GM18907 (cell line): Measurements from ENCODE around the gene MYO10.
"Not testable (repeated sequence)": the region's sequence is repeated elsewhere in the genome, so short reads cannot be mapped to it uniquely, and the experiment has no call there.

Experiments
- ATAC-seq: cut with Tn5 transposase; IDR thresholded peaks from one replicate; pipeline ENCODE4 v1.9.1; 2021; ENCODE audit warnings: mild to moderate bottlenecking, moderate library complexity; ENCODE audit not compliant: unreplicated experiment

Gene MYO10

GRCh38 chr5:16889972-16890519 lies 46.0 kb downstream of the MYO10 start:
- ATAC-seq = no peak

DNA sequence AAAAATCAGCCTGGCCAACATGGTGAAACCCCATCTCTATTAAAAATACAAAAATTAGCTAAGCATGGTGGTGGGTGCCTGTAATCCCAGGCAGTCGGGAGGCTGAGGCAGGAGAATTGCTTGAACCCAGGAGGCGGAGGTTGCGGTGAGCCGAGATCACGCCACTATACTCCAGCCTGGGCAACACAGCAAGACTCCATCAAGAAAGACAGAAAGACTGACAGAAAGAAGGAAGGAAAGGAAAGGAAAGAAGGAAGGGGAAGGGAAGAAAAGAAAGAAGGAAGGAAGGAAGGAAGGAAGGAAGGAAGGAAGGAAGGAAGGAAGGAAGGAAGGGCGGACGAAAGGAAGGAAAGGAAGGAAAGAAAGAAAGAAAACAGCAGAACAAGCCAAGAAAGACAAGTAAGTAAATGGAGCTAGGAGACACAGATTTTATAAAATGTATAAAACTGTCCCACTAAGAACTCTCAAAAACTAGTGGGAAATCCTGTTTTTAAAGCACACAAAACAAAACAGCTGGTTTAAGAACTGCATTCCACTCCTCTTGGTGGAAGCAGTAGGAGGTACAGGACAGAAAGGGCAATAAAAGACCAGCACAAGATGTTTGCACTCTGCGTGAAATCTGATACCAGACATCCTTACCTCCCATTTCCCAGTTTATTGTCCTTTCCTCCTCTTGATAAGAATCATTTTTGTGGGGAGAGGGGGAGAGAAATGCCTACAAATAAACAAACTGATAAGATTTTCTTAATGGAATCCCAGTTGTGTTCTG lies 46.7 kb downstream of the MYO10 start:
- no peak for ATAC-seq

DNA sequence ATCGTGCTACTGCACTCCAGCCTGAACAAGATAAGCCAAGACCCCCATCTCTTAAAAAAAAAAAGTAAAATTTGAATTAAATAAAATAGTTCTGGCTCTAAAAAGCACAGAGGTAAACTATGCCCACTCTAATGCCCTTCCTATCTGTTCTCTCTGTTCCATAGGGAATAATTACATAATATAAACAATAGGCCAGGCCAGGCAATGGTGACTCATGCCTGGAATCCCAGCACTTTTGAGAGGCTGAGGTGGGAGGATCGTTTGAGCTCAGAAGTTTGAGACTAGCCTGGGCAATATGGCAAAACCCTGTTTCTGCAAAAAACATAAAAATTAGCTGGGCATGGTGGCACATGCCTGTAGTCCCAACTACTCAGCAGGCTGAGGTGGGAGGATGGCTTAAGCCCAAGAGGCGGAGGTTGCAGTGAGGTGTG lies 47.4 kb downstream of the MYO10 start:
- no peak for ATAC-seq

DNA sequence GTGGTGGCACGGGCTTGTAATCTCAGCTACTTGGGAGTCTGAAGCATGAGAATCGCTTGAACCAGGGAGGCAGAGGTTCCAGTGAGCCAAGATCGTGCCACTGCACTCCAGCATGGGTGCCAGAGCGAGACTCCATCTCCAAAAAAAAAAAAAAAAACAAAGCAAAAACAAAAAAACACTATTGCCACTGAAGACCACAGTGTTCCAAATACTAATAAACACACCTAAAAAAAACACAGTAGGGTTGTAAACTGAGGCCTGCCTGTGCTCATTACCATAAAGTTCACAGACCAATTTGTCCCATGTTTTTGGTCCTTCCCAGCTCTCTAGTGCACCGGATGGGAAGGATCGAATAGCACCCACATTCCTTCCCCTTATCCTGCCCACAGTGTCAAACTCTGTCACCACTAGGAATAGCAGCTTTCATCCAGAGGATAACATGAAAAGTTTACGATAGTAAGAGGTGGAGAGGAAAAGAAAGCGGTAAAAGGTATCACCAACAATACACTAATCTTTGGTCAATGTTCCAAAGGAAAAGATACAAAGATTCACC lies 49.2 kb downstream of the MYO10 start:
- no peak for ATAC-seq

- ATAC-seq = no peak
Observed at GRCh38 chr5:16886366-16886736, 49.7 kb downstream of the MYO10 start.

GRCh38 chr5:16885635-16886365 lies 50.3 kb downstream of the MYO10 start:
- ATAC-seq = no peak

- no peak for ATAC-seq
Observed at GRCh38 chr5:16884595-16884994, 51.5 kb downstream of the MYO10 start.

- ATAC-seq = no peak
Observed at GRCh38 chr5:16883806-16884205, 52.3 kb downstream of the MYO10 start.

GRCh38 chr5:16883176-16883575 lies 52.9 kb downstream of the MYO10 start:
- no peak for ATAC-seq

GRCh38 chr5:16881251-16881650 lies 54.8 kb downstream of the MYO10 start:
- no peak for ATAC-seq

DNA sequence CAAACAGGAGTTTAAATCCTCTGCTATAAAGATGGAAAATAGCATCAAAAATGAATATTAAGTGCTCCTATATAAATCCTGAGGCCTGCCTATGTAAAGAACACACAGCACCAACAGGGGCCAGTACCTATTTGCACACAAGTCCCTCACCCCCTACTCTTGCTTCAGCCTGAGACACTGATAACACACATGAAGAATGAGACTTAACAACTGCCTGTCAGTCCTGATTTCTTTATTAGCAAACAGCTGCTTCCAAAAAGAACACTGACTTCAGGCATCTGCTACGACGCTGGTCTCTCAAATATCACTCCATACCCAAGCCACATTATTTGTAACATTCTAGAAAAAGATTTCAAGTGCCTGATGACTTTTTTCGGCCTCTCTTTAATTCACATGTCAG lies 55.5 kb downstream of the MYO10 start:
- ATAC-seq = no peak

GRCh38 chr5:16879650-16880049 lies 56.4 kb downstream of the MYO10 start:
- no peak for ATAC-seq

GRCh38 chr5:16879191-16879590 lies 56.9 kb downstream of the MYO10 start:
- ATAC-seq = no peak

- ATAC-seq = no peak
Observed at GRCh38 chr5:16877267-16877935, 58.7 kb downstream of the MYO10 start.

DNA sequence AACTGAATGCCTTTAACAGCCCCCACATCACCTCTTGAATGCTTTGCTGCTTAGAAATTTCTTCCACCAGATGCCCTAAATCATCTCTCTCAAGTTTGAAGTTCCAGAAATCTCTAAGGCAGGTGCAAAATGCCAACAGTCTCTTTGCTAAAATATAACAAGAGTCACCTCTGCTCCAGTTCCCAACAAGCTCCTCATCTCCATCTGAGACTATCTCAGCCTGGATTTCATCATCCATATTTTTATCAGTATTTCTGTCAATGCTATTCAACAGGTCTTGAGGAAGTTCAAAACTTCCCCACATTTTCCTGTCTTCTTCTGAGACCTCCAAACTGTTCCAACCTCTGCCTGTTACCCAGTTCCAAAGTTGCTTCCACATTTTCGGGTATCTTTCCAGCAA lies 61.7 kb downstream of the MYO10 start:
- not testable (repeated sequence) for ATAC-seq

- ATAC-seq = no peak
Observed at GRCh38 chr5:16871746-16872339, 64.2 kb downstream of the MYO10 start.

DNA sequence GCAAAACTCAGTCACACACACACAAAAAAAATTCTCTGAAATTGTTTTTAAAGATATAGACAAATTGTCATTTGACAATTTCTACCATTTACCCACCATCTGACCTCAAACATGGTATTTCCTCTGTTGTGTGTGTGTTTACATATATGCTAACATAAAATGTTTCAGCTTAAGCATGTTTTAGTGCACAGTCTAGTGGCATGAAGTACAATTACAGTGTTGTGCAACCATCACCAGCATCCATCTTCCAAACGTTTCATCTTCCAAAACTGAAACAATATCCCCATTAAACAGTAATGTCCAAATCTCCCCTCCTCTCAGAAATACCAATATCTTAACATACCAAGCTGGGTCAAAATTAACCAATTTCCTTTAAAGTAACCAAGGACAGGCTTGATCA lies 65.2 kb downstream of the MYO10 start:
- no peak for ATAC-seq

DNA sequence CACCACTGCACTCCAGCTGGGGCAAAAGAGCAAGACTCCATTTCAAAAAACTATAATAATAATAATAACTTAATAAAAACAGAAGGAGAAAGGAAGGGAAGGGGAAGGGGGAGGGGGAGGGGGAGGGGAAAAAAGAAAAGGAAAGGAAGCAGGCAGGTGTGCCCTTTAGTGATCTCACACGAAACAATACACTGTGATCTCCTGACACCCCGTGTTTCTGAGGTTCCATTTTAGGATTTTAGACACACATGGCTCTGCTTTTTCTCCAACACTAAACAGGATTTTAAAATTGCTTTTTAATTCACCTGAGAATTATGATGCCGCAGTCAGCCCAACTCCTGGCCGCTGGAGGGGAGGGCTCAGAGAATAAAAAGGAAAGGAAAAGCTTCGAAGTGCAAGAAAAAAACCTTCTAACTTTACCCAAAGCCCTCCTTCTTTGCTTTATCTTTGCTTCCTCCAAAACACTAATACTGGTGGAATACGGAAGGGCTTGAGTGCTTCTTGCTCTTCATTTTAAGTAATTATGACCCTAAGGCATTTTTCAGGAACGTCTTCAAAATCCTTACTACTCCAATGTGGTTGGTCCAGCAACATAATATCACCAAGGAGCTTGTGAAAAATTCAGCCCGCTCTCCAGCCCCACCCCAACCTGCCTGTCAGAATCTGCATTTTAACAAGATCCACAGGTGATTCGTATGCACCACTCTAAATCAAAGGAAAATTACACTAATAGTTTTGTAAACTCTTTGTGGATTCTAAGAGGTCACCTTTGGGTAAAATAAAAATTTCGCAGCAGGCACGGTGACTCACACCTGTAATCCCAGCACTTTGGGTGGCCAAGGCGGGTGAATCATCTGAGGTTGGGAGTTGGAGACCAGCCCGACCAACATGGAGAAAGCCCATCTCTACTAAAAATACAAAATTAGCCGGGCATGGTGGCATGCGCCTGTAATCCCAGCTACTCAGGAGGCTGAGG lies 66.0 kb downstream of the MYO10 start:
- ATAC-seq = no peak

- no peak for ATAC-seq
Observed at GRCh38 chr5:16867577-16867953, 68.5 kb downstream of the MYO10 start.
